IPS DF 19.7 (cell line): ENCODE measurements around the gene SEC16B.

Experiments
- DNase-seq: peaks from one replicate; pipeline ENCODE4 v3.0.0-alpha.2; 2013; ENCODE audit warnings: low read depth, low spot score

SEC16B gene

DNA sequence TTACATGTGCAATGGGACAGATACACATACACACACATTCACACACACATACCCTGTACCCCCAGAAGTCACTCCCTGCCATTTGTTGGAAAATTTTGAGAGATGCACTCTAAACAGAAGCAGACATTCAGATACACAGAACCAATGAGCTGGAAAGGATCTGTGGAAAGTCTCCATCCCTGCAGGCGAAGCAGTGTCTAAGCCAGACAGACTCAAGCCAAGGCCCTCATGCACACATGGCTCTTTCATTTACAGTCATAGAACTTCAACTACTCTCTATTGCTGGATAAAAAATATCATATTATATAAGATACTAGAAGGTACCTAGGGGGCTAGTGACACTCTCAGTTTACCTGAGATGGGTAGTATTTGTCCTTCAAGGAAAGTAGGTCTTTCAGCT is 7.3 kb upstream of the SEC16B start:
- no peak for DNase-seq

DNA sequence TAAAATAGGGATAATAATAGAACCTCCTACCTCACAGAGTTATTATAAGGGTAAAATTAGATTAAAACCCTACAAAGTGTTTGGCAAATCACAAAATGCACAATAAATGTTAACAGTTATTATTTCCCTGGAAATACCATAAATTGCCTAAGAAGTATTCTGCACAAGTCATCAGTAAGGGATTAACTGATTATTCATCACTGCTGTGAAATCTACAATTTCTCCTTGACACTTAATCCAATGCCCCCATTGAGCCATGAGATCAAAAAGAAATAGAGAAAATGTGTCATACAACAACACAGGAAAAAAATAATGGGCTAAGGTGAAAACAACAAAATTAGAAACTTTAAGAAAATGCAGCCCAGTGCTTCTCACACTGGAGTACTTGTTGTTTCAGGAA is 6.7 kb upstream of the SEC16B start:
- no peak for DNase-seq

DNA sequence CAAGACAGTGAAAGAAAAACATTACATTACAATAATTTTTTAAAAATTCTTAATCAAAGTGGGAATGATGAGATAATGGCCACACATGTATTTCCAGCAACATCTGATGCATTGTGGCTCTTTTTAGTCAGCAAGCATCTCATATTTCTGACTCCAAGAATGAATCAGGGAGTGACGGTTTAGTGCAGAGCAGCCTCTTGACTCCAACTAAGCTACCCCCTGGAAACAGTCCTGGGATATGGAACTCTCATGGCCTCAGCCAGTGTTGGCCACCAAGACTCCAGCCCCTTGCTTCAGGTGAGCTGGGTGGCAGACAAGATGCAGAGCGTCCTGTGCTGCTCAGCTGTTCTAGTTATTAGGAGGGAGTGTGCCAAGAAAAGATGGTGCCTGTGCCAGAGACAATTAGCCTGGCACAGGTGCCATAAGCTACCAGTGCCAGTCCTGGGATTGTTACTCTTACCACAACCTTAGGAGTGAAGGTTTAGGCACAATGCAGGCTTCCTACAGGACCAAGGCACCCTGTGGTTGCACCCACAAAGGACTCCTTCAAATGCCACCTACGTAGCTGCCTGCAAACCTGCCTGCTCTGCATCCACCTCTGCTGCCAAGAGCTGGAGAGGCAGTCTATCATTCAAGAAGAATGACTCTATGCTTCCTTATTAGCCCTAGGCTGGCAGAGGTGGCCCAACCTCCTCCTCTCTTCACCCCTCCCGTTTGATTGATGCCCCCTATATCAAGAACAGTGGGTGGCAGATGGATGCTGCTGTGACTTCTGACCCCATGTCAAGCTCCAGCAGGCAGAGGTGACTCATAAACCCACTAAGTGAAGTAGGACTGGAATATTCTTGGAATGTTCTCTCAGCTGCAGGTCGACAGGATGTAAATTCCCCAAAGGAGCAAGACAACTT is 6.0 kb upstream of the SEC16B start:
- DNase-seq = no peak

DNA sequence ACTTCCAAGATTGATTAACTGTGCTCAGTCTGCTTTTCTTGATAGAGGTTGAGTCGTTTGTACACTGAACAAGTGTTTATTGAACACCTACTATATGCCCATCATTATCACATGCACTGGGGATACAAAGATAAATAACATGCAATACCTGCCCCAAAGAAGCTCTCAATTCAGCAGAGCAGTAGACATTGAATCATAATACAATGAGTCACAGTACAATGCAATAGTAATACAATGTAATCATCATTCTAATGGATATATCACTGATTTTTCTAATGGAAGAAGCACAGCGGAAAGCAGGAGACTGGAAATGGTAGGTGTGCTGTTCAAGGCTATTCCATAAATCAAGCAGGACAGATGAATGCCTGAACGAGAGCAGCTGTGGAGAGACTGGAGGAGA is 3.7 kb upstream of the SEC16B start:
- DNase-seq = no peak

DNA sequence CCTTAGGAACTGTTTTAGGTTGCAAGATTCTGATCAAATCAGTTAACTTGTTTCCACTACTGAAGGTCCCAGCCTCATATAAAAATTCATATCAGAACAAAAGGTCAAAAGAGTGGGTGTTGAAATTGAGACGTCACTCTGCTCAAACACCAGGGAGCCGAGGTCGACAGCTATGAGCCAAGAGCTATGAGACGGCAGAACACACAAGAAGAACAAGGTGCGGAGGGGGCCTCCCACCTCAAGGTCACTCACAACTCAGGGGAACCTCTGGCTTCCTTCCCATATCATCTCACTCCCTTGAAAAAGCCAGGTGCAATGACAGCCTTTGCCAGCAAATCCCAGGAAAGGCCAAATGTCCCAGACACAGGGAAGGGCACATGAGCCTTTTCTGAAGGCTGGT is 749 bp downstream of the SEC16B start:
- DNase-seq = no peak

DNA sequence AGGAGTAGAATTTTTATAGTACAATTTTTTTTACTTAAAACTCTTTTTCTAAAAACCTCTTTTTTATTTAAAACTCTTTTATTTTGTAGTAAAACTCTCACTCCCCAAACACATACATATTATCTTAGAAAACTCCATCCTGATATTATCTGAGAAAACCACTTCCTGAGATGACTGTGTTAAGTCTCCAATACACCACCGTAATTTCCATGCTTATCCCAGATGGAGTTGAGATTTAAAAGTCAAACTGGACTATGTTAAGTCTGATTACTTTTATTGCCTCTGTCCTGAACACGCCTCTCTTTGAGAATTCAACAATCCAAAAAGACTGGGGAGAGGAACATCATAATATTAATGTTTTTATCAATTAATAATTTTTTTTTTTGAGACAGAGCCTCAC is 3.7 kb downstream of the SEC16B start:
- DNase-seq = no peak

DNA sequence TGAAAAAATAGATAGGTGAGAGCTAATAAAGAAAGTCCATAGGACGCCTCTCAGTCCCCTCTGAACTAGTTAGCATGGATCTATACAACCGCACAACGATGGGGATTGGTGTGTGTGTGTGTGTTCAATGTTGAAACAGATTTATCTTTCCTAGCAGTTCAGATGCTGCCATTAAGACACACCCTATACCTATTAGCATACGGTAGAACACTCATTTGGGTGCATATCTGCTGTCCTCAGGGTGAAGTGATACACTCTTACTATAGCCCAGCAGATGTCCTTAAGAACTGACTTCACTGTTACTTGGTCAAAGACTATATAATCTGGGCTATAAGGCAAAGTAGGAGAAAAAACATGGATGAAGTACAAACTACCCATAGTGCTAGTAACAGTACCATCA is 4.6 kb downstream of the SEC16B start:
- no peak for DNase-seq

DNA sequence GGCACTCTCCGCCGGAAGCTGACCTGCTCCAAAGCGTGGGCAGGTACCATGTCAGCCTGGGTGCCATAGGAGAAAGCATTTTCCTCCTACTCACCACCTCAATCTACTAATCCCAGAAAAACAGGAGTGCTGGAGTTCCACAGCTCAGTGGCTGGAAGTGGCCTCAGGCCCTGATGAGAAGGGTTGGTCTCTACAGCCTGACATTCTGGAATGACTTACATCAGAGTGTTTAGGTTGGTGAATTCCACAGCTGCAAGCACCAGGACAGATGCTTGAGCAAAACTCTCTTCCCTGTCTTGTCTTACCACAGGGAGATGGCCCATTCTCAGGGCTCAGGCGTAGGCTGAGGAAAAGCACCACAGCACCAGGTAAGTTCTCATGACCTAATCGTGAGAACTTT is 5.5 kb downstream of the SEC16B start:
- DNase-seq = no peak

DNA sequence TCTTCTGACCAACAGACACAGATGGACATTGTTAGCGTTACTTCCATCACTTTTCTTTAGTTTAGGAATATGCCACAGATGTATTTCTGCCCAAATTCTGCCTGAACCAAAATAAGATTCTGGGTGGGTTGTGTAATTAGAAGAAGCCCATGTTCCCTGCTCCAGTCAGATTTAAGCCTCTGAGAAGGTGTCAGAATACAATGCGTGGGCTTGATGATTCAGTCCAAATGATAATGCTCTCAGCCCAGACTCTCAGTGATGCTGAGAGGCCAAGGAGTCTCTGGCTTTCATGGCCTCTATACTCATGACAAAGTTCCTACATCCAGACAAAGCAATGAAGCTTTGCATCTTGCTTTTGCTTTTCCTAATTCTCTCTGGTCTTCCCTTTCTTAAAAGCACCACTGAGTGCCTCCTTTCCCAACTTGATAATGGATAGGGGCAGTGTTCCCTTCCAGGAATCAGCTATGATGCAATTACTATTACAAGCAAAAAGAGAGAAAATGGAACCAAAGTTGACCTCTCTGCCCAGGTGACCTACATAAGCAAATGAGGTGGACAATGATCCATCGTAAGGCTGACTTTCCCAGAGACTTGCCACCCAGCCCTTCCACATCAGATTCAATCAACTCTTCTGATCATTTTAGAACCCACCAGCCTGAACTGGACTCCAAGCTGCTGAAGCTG is 8.8 kb downstream of the SEC16B start:
- DNase-seq = no peak

DNA sequence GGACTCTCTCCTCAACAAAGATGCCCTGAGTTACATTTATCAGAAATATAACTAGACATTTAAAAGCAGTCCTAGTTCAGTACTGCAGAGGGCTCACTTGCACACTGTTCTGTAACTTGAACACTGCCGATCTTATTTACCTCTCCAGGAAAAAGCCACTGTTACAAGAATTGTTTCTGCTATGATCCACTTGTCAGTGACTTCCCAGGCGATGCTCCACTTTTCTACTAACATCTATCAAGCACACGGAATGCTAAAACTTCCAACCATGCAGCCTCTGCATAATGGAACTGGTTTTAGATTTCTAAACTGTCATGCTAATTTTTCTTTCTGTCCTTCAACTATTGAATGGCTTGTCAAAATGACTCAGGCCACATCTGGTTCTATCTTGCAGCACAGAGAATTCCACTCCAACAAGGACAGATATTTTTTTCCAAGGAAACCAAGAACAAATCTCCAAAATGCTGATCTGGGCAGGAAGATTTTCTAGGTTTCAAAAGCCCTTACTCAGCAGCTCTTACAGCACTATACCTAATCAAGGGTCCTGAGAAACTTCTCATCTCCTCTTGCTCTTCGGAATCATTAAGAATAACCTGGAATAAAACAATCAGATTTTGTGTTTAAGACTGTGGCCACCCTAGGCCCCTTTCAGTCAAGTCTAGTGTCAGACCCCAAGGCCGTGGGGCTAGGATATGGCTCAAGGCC is 9.9 kb downstream of the SEC16B start:
- DNase-seq = no peak

DNA sequence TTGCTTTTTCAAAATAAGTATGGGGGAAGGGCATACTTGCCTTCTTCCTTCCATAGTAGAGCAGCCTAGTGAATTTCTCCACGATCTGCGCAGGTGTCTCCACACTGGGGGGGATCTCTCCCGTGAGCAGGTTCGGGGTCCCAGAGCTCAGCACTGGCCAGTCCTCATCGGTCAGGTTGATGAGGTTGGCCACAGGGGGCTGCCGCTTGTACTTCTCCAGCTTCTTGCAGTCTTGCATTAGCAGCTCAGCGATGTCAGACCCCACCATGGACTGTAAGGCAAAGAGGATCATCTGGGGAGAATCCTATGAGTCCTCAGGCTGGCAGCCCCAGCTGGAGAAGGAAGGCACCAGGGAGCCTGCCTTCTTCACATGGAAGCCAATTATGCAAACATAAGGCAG is 11.8 kb downstream of the SEC16B start:
- no peak for DNase-seq

DNA sequence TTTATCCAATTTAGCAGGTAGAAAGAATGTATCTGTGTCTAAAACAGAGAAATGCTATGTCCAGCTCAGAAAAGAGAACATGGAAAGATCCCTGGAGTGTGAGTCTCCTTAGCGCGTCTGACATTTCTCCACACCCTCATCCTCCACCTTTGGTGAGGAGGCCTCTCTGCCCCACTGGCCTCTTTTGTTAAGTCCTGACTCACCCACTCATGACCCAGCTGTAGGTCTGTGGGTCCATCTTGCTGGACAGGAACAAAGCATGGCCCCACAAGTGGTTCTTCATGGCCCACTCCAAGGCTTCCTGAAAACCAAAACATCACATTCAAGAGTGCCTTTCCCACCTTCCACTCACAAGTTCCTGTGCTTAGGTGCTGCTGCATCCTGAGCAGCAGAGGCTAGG is 15.8 kb downstream of the SEC16B start:
- no peak for DNase-seq

DNA sequence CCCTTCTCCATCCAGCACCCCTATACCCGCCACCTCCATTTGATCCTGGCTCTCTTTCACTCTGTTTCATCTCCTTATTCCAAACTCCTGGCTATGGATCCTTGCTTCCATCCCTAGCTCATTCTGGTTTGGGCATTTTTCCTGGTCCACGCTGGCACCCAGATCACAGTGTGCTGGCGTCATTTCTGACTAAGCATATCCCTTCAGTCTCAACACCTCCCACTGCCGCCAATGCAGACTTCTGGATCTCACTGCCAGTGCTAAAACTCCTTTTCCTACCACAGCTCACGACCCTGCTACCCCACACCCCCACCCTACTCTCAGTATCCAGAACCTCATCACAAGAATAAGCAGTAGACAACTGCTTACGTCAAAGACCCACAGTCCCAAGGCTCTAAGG is 16.3 kb downstream of the SEC16B start:
- no peak for DNase-seq

DNA sequence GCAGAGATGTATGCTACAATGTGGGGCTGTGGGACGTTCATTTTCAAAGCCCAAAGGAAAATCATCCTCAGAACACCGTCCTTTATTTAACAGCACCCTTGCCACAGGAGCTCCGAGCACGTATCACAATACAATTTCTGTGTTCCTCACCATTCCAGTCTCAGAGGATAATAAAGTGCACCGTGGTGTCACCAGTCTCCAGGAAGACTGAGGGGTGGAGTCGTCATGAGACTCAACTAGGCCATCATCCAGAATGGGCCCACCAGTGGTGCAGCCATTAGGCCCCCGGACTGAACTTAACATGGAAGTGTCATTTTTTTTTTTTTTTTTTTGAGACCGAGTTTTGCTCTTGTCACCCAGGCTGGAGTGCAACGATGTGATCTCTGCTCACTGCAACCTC is 17.2 kb downstream of the SEC16B start:
- no peak for DNase-seq

DNA sequence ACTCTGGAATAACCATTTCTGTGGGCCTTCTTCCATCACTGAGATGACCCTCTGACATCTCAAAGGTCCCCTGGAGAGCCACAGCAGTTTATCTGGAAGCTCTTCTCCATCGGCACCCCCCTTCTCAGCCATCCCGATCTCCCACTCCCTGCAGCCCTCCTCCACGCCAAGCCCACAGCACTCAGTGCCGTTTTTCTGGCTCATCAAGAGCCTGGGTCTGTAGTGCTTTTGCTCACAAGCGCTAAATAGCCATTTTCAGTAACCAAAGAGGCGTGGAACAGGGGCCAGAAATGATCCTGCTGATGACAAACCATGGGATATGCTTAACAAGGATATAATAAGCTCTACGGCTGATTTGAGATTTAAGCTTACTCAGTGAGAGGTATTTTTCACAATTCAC is 17.6 kb downstream of the SEC16B start:
- no peak for DNase-seq

DNA sequence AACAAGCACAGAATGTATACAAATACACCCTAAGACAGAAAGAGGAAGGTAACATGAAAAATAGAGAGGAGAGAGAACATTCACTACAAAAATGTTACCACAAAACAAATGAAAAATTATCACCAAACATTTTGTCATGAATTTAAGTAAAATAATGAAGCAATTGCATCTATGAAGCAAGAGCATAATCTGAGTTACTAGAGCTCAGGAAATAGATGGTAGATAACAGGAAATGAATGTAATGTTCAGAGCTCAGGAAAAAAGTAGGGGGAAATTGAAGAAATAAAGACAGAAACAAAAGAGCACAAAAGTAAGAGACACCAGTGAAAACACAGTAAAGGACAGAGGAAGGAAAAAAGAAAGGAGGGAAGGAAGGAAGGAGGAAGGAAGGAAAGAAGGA is 19.4 kb downstream of the SEC16B start:
- DNase-seq = no peak

DNA sequence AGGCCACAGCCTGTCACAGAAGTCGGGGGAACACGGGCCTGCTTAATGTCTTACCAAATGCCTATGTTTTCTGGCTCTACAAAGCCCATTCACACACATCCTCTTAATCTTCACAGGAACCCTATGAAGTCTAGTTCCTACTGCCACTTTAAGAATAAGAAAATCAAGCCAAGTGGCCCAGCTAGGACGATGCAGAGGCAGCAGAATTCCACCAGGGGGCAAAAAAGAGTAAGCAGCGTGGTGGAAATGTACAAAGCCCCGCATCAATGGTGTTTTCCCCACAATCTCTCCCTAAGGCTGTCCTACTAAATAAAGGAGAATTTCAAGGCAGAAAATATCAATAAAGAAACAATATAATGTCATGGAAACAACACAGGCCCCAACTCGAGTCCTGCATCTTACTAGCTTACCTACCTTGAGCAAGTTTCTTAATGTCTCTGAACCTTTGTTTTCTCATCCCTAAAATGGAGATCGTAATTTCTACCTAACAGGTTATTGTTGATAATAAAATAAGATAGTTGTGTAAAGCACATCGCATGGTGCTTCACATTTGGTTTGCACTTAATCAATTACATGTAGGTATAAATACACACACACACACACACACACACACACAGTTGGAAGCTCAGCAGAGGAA is 21.4 kb downstream of the SEC16B start:
- no peak for DNase-seq

DNA sequence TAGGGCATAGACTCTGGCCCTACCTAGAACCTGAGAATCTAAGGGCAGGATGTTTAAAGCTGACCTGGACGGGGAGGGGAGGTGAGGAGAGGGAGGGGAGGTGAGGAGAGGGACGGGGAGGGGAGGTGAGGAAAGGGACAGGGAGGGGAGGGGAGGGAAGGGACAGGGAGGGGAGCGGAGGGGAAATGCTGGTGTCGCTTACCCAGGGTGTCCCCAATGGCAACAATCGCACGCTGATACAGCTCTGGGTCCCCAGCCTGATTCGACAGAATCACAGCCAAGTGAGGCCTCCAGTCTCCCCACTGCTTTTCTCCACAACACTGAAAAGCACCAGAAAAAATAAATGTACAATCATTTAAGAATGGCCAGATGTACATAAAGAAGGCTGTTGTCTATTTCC is 22.2 kb downstream of the SEC16B start:
- DNase-seq = no peak

DNA sequence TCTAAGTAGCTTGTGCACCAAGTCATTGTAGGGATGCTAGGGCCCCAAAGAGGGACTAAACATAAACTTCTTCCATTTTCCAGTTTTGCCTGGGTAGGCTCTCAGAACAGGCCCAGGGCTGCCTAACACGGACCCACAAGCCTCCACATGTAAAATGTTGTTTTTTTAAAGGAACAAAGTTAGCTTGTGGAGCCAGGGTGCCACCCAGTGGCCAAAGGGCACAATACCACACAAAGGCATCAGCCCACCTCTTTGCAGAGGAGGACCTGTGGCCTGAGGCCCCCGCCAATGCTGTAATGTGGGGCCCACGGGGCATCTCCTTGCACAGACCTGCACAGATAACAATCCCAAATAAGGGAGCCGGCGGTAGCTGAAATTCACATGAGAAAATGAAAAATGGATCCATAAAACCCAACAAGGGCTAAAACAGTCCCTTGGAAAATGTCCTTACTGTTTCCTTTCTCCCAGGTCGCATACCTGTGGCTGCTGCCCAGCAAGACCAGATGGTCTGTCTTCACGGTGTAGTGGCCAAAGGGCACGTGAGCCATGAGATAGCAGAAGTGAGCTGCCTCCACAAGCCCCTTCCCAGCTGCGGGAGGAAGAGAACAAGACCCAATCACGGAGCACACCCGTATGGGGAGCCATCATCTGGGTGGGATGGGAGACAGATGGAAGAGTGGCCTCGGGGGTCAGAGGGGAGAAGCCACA is 23.8 kb downstream of the SEC16B start:
- DNase-seq = no peak

DNA sequence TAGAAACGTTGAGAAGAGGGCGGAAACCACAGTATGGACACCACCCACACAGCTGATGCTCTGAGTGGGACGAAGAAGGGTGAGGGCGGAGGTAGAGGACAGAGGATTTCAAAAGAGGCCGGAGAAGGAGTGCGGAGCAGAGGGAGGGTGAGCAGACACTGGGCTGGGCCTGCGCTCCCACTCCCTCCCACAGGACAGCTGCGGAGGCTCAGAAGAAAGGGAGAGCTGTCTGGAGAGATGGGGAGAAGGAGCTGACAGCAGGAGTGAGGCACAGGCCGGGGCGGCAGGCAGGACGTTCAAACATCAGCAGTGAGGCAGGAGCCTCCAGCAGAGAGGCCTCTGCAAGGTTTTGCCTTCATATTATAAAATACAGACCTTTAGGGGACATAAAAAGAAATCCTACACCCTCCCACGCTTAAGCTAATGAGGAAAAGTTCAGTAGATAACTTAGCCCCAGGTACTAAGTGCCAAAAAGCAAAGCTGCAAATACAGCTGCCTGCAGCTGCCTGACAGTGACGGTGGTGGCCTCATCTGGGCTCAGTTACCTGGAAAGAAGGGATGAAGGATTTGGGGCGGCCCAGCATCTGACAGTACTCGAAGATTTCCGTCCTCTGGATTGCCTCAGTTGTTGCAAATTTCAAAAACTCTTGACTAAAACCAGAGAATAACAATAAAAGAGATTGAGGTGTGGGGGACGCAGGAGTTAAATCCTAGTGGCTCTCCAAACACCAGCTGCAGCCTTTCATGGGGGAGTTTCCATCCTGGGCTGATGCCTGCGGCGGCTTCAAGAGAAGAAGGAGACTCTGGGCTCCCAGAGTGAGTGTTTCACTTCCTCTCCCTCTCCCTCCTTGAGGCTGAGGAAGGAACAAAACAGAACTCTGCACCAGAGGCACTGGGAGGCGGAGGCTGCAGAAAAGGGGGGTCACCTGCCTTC is 25.6 kb downstream of the SEC16B start:
- no peak for DNase-seq
